Left lobe of liver (tissue), 2 donors: Measurements from ENCODE around the gene MLLT3. TPM values are rescaled to one million over a fixed set of nuclear protein-coding genes. Genes with fewer than 3 reads are reported as not detected.

ENCODE experiments used
- ATAC-seq: fragments of 200-7000 bp; cut with Tn5 transposase; one replicate; pipeline ENCODE4 v1.9.1; 2020; ENCODE audit warnings: mild to moderate bottlenecking, moderate library complexity
- DNase-seq: peaks from one replicate; pipeline ENCODE4 v3.0.0-alpha.2; 2020; ENCODE audit warnings: low spot score
- total RNA-seq: library from RNA; stranded (reverse); gene quantifications from one replicate; pipeline ENCODE4 v1.2.1, GENCODE V29; 2021
- donor health status: DM: no; HTN: no; CAD: no; lungs with moderate emphysema.
- donor health status: DM: no; HTN: yes; CAD: no.

MLLT3 gene
- total RNA-seq, 1 donor from 2014 or later = 2.0 TPM

DNA sequence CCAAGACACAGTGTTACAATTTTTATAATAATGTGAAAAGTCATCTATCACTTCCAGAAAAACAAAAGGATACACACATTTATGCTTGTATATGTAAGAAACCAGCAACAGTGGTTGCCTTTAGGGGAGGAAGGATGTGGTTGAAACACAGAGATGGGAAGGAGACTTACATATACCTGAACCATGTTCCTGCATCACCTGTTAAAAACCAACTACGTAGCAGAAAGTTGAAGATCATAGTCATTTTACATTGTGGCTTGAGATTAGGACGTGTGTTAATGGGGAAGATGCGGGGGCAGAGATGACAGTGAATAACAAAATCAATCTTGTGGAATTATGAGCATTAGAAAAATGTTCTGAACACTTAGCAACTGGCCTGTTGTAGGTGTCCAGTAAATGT, 307.3 kb downstream of the MLLT3 start:
- DNase-seq (no peak), ATAC-seq (no peak)

DNA sequence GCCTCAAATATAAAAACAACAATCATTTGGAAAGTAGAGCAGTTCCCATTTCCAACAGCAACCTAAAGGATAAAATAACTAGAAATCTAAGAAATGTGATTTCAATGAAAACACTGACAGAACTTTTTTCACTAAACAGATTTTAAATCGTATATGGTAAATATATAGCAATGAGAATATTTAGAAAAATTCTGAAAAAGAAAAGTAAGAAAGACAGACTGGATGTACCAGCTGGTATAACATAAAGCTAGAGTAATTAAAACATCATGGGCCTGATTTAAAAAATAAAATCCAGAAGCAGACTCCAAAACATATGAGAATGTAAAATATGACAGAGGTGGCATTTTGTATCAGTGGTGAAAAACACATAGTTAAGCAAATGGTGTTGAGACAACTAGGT, 308.9 kb downstream of the MLLT3 start:
- no peak for DNase-seq
- no peak for ATAC-seq

DNA sequence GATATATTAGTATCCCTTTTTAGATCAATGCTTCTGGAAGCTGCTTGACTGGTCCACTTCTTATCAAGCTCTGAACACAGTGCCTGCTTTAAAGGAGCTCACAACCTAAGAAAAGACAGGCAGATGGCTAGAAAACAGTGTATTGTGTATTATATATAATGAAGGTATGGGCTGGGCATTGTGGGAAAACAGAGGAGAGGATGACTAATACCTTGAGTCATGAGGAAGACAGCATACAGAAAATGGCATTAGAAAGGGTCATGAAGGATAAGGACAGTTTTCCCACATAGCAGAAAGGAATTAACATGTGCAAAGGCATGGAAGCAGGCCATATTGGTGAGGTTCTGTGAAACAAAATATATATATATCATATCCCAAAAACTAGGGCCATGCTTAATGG, 309.6 kb downstream of the MLLT3 start:
- ATAC-seq (no peak), DNase-seq (no peak)

DNA sequence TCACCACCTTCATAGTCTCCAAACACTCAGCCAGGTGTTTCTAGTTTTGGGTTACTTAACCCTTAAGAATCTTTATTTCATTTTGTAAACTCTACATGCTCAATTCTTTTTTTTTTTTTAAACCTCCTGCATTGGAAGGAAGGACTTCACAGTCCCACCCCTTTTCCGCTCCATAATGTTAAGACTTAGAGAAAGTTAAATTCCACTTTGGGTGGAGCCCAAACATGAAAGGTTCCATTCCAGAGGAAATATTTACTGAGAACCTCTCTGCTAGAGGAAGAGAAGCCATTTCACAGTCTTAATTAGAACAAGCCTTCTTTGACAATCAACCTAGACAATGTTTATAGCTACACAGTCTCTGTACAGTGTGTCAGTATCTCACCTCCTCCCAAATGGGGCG, 312.3 kb downstream of the MLLT3 start:
- ATAC-seq = no peak
- no peak for DNase-seq

DNA sequence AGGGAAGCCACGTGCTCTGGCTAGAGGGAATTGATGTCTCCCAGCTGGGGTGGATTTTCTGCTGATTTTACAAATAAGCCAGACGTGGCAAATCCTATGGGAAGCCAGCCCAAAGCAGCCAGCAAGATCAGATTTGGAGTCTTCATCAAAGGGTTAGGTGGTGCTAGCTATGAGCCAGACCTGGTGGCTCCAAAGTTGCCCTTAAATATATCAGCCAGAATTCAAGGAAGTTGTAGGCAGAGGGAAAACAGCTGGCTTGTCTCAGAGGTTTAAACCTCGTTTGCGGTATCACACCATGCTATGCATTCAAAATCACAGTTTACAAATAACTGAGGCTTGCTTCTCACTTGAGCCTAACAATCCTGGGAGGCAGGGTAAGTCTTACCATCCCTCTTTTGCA, 313.2 kb downstream of the MLLT3 start:
- ATAC-seq = no peak
- no peak for DNase-seq

DNA sequence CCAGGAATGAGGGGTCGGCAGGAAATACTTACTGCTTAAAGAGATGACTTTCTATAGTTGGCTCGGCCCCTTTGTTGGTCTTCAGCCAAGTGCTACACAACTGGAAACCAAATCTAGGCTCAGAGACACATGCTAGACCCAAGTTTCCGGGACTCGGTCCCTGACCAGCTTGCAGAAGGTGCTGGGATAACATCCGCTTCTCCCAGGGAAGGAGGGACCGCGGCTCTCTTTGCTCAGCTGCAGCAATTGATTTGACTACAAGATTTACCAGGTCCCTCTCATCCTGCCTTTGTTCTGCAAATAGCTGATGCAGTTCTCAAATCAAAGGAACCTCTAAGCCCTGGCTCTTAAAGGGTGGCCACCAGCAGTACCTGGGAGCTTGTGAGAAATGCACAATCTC, 314.7 kb downstream of the MLLT3 start:
- no peak for DNase-seq
- no peak for ATAC-seq

DNA sequence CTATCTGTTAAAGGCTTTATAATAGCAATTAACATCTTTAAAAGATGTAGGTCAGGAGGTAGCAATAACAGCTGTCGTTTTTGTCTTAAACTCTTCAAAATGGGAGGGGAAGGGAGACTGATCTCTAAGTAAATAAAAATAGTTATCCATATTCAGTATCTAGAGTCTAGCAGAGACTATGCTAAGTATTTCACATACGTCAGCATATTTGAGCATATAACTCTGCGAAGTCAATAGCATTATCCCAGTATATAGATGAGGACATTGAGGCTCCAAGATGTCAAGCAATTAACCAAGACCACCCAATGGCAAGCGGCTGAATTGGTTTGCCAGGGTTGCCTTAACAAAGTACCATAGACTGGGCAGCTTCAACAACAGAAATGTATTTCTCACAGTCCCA, 316.8 kb downstream of the MLLT3 start:
- ATAC-seq (no peak), DNase-seq (no peak)

DNA sequence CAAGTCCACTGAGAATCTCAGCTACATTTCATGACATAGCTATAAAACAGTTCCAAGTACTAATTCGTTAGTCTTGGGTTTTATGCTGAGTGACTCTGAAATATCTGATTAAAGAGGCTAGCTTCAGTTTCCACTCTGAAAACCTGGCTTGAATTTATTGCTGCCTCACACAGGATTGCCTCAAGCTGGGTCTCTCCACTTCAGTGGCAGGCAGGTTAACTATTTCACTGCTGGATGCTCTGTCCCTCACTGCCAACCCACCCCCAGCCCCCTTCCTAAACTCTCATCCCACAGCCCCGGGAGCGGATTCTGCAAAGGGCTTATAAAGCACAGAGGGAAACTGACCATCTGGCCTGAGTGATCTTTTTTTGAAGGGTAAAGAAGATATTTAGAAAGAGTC, 318.3 kb downstream of the MLLT3 start:
- DNase-seq = no peak

DNA sequence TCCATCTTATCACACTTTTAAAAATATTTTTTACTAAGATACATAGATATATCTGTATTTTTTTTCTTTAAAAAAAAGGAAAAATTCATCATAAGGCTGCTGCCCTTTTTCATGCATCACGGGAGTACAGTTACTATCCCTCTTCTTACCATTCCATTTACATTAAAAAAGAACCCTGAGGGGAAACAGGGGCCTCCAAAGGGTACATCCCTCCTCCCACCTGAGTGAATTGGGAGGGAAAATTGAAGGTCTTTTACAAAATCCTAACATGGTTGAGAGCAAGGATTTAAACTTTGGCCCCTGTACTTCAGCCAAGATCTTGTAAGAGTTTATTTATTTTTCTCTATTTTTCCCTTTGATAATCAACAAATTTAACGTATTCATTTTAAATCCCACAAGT, 319.2 kb downstream of the MLLT3 start:
- no peak for DNase-seq
- no peak for ATAC-seq

More for the DNA sequence above, 318.3 kb downstream of the MLLT3 start:
- ATAC-seq = no peak

DNA sequence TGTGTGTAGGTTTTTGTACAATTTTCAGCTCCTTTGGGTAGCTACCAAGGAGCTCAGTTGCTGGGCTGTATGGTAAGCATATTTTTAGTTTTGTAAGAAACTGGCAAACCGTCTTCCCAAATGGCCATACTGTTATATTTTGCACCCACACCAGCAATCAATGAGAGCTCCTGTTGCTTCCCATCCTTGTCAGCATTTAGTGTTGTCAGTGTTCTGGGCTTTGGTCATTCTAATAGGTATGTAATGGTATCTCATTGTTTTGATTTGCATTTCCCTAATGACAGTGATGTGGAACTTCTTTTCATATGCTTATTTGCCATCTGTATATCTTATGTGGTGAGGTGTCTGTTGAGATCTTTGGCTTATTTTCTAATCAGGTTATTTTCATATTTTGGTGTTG, 320.1 kb downstream of the MLLT3 start:
- DNase-seq (no peak), ATAC-seq (no peak)

DNA sequence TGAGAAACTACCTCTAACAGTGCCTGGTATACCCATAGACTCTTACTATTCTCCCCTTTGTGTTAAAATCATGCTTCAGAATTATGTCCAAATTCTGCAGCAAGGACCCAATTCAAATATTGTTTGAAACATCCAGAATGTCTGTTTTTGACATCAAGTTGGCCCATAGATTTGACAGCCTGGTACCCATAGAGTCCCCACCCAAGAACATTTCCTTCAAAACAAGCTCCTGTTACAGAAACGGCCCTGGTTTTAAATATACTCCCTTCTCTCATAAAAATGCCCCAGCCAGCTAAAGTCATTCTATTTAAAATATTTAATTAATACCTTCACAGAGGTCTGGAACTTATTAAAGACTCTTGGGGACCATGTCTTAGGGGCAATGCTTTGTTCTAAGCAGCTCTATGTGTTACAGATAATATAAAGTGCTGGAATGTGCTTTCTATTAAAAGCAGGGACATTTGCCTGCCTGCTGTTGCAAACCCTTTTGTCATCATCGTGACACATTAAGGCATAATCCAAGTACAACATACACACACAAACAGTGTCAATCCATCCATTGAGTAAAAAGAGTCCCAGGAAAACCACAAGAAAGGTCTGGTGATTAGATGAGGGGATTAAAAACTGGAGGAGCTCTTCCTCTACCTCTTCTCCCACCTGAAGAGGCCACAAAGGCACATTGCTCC, 321.7 kb downstream of the MLLT3 start:
- DNase-seq = no peak
- no peak for ATAC-seq

DNA sequence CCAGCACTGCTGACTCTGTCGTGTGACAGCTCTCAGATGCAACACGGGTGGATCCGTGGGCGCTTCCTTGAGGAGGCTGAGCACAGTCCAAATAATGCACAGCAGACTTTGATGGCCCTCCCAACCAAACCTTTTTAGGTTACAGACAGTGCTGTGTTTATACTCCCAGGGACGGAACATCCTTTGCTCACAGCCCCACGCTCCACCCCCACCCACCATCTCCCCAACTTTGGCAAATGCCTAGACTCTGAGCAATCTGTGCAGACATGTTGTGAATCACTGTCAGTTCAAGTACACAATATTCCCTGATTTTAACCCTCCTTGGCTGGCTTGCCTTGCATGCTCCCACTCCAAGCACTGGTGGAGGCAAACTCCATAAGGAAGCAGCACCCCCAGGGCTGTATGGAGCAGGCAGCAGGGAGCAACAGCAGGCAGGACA, 324.6 kb downstream of the MLLT3 start:
- ATAC-seq = no peak
- no peak for DNase-seq

DNA sequence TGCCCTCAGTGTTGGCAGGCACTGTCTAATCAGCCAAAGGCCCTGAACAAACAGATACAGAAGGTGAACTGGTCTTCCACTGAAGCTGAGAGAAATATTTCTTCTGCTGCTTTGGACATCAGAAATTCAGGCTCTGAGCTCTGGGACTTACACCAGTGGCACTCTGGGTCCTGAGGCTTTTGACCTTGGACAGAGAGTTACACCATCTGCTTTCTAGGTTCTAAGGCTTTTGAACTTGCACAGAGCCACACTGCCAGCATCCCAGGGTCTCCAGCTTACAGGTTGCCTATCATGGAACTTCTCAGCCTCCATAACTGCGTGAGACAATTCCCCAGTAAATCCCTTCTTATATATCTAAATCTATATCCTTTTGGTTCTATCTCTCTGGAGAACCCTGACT, 326.7 kb downstream of the MLLT3 start:
- ATAC-seq = no peak
- DNase-seq = no peak

DNA sequence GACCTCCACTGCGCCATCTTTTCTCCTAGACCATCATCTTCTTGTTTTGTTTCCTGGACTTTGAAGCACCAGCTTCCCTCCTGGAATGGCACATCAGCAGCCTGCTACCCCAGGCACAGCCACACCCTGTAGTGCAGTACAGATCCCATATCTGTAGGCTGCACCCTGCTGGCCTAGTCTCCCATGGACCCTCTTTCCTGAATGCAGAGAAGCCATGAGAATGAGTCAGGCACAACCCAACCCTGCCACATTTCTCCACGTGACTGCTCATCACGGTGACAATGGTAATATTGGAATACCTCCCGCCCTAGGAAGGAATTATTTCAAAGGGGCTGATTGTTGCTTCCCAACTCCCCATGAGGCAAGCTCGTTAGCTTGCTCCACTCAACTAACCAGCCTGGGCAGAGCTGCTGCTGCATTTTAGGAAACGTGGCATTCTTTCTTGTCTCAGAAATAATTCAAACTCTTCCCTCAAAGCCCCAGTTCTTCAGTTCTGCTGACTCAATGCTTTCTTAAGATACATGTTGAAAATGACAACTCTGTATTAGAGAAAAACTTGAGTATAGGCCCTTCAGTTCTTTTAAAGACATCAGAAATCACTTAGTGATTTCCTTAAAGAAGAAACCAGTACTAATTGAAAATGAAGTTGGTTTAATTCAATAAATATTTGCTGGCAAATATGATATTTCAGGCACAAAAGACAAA, 328.1 kb downstream of the MLLT3 start:
- ATAC-seq = no peak
- no peak for DNase-seq

DNA sequence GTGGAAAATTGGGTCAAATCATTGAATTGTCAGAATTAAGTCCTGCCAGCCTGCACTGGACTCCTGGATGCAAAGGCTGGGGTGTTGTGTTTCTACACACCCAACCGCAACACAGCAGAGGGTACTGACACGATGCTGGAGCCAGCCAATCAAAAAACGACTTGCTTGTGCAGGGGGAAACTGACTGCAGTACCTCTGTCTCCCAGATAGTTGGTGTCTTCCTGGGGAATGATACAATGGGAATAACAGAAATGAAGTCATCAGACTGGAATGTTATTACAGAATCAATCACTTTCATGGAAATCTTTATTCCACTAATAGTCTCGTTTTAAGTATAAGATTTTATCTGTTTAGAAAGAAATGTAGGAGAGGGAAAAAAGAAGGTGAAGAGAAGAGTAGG, 330.3 kb downstream of the MLLT3 start:
- no peak for ATAC-seq

More for the DNA sequence above, 330.3 kb downstream of the MLLT3 start:
- no peak for DNase-seq

Other genes with a start within 250 kb of the MLLT3 start
- 7.5 TPM for gene FOCAD, start 61.8 kb upstream of the MLLT3 start, total RNA-seq